C4-2B (cell line): ENCODE results near the gene LAMB1.

Experiments
- ZFX ChIP-seq: fragments of 450-650 bp; IDR thresholded peaks from 2 replicates; pipeline ENCODE4 v1.6.1; 2017
- TF ChIP-seq, protein P1 (sequence below): fragments of 450-650 bp; conservative IDR thresholded peaks from 2 replicates; pipeline ENCODE4 v1.5.1; 2017; ENCODE audit warnings: mild to moderate bottlenecking

DNA sequence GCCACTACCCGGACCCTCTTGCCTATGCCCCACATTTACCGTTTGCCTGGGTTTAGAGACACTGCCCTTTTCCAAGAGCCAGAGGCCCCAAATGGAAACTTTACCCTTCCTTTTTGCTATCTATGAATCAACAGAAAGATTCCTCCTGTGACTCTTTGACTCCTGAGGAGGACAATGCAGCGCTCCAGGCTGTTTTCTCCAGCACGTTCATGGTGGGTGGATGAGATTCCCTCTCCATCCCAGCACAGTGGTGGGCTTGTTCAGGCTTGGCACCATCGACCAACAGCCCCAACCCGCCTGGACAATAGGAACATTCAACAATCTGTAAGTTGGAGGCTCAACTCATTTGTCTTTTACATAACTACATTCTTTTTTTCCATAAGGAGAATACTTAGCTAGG lies 56.1 kb downstream of the LAMB1 start:
- TF ChIP-seq, protein P1, sequence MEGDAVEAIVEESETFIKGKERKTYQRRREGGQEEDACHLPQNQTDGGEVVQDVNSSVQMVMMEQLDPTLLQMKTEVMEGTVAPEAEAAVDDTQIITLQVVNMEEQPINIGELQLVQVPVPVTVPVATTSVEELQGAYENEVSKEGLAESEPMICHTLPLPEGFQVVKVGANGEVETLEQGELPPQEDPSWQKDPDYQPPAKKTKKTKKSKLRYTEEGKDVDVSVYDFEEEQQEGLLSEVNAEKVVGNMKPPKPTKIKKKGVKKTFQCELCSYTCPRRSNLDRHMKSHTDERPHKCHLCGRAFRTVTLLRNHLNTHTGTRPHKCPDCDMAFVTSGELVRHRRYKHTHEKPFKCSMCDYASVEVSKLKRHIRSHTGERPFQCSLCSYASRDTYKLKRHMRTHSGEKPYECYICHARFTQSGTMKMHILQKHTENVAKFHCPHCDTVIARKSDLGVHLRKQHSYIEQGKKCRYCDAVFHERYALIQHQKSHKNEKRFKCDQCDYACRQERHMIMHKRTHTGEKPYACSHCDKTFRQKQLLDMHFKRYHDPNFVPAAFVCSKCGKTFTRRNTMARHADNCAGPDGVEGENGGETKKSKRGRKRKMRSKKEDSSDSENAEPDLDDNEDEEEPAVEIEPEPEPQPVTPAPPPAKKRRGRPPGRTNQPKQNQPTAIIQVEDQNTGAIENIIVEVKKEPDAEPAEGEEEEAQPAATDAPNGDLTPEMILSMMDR: no peak
- TF ChIP-seq ZFX: no peak
